HepG2 (cell line): ENCODE data around the gene RAMAC. TPM values are rescaled to one million over a fixed set of nuclear protein-coding genes. Genes with fewer than 3 reads are reported as not detected.
A peak's percentile ranks its signal among the peaks of the same experiment; 100 is the strongest.

Experiments
- ATAC-seq: fragments of 200-7000 bp; cut with Tn5 transposase; 3 replicates; pipeline ENCODE4 v1.9.1; 2020; ENCODE audit warnings: mild to moderate bottlenecking, moderate library complexity
- BruUV-seq: library from RNA; stranded (reverse); fragments of 400-500 nt; replicated peaks from 2 replicates; lab custom pipeline; 2021; lab: Mats Ljungman, UMichigan
- CTCF ChIA-PET: fragments of 300-600 bp; formaldehyde crosslinking; extraction: SDS; loops from one replicate; lab custom pipeline; 2021; ENCODE audit warnings: low total read pairs, inconsistent platforms, low intra/inter-chr PET ratio; lab: Yijun Ruan, JAX
- POLR2A ChIA-PET: fragments of 350-600 bp; sonication (Branson Sonifier 250); formaldehyde crosslinking; loops from one replicate; lab custom pipeline; 2020; ENCODE audit warnings: antibody characterized with exemption, inconsistent platforms; lab: Yijun Ruan, JAX
- DNase-seq: peaks from one replicate; pipeline ENCODE4 v3.0.0-alpha.2; 2015; ENCODE audit warnings: low spot score
- FAIRE-seq: peaks from 3 replicates; lab custom pipeline; 2011; peaks lifted over from hg19 to GRCh38; lab: Jason Lieb, UNC
- H2AFZ ChIP-seq: one replicate; pipeline ENCODE4 v1.6.1; 2011; ENCODE audit warnings: low read length, inconsistent platforms
- H3K27ac ChIP-seq: fragments of 300-600 bp; 3 replicates; pipeline ENCODE4 v1.8.0; 2011; ENCODE audit warnings: mixed run types, mild to moderate bottlenecking, mixed read lengths, low read length, inconsistent platforms; ENCODE audit not compliant: insufficient read depth; ENCODE audit errors: extremely low read length
- H3K27me3 ChIP-seq, 2 experiments: fragments of 200-600 bp in 1 of 2; 2 replicates in 1 of 2; 3 replicates in 1 of 2; pipeline versions ENCODE4 v1.6.0 to v1.8.0; 2011; ENCODE audit warnings: low read length in 2 of 2, mild to moderate bottlenecking in 2 of 2, moderate library complexity in 2 of 2, inconsistent platforms in 1 of 2; ENCODE audit not compliant: insufficient read depth in 2 of 2, control insufficient read depth in 1 of 2
- H3K36me3 ChIP-seq, 2 experiments: fragments of 200-600 bp in 1 of 2; replicated peaks in 1 of 2; 2 replicates in 1 of 2; 3 replicates in 1 of 2; pipeline versions ENCODE4 v1.5.1 to v1.8.0; 2011; ENCODE audit warnings: low read length in 2 of 2, inconsistent platforms in 1 of 2; ENCODE audit not compliant: insufficient read depth in 2 of 2, control insufficient read depth in 1 of 2
- H3K4me1 ChIP-seq: 2 replicates; pipeline ENCODE4 v1.5.1; 2012; ENCODE audit warnings: low read length, inconsistent platforms; ENCODE audit not compliant: insufficient read depth
- H3K4me2 ChIP-seq: 2 replicates; pipeline ENCODE4 v1.6.0; 2011; ENCODE audit warnings: low read depth, low read length, inconsistent platforms
- H3K4me3 ChIP-seq, 3 experiments: fragments of 200-600 bp in 1 of 3; sonication (generic), shearing (Covaris generic) in 1 of 3; replicated peaks in 1 of 3; 2 replicates each; pipeline ENCODE4 v1.5.1; 2011 to 2016; ENCODE audit warnings: low read length in 3 of 3, inconsistent platforms in 2 of 3, low read depth in 2 of 3, mild to moderate bottlenecking in 2 of 3, control low read depth in 1 of 3, mixed read lengths in 1 of 3; ENCODE audit not compliant: insufficient read depth in 1 of 3
- H3K79me2 ChIP-seq: one replicate; pipeline ENCODE4 v1.6.1; 2011; ENCODE audit warnings: low read length, inconsistent platforms; ENCODE audit not compliant: insufficient read depth
- H3K9ac ChIP-seq: 2 replicates; pipeline ENCODE4 v1.6.0; 2011; ENCODE audit warnings: mild to moderate bottlenecking, low read depth, low read length, inconsistent platforms; ENCODE audit not compliant: insufficient read depth
- H3K9me3 ChIP-seq: 2 replicates; pipeline ENCODE4 v1.5.1; 2012; ENCODE audit warnings: mild to moderate bottlenecking, low read length
- H4K20me1 ChIP-seq: 2 replicates; pipeline ENCODE4 v1.6.0; 2011; ENCODE audit warnings: inconsistent platforms, mild to moderate bottlenecking, low read length, moderate library complexity; ENCODE audit not compliant: insufficient read depth
- MED1 ChIP-seq: sonication (generic); formaldehyde crosslinking; IDR thresholded peaks from 2 replicates; pipeline ENCODE4 v1.4.0; 2020; ENCODE audit warnings: missing genetic modification reagents
- SMARCC2 ChIP-seq: fragments of 450-650 bp; IDR thresholded peaks from 2 replicates; pipeline ENCODE4 v1.6.1; 2017; ENCODE audit warnings: antibody characterized with exemption, mild to moderate bottlenecking
- ZIK1 ChIP-seq: sonication (generic); formaldehyde crosslinking; IDR thresholded peaks from 2 replicates; pipeline ENCODE4 v1.5.0; 2020; ENCODE audit warnings: mild to moderate bottlenecking, low read depth, missing genetic modification reagents, borderline replicate concordance
- ZZZ3 ChIP-seq: sonication (generic); formaldehyde crosslinking; IDR thresholded peaks from 2 replicates; pipeline ENCODE4 v1.4.0; 2020; ENCODE audit warnings: missing genetic modification reagents, mild to moderate bottlenecking, borderline replicate concordance
- WGBS: methylation state at CpG from one replicate; pipeline ENCODE4 v1.1.6; 2017; ENCODE audit warnings: low lambda C conversion rate; 5-methylcytosine and 5-hydroxymethylcytosine counted together
- in situ Hi-C: cut with HindIII; loops from 2 replicates; pipeline ENCODE4 v1.10.0; 2017; ENCODE audit warnings: low pct_unique_long_range_greater_than_20kb; ENCODE audit not compliant: extremely low pct_ligation_motif_present
- intact Hi-C: fragments of 100-400 bp; cut with micrococcal nuclease; formaldehyde crosslinking; loops from one replicate; pipeline ENCODE4 v1.10.0; 2022; ENCODE audit not compliant: unreplicated experiment
- polyA plus RNA-seq, 8 experiments: library from polyadenylated mRNA; depleted of rRNA in 3 of 8; stranded (reverse) in 7 of 8; unstranded in 1 of 8; fragments of >200 nt; fragmentation: Illumina TruSeq in 4 of 8; extraction: Trizol in 4 of 8; gene quantifications; 2 replicates each; pipeline versions ENCODE4 v1.2.1 to v1.2.3, GENCODE V29; 2011 to 2016; ENCODE audit warnings: low read depth in 4 of 8, missing spikeins in 1 of 8, mixed read lengths in 1 of 8; ENCODE audit not compliant: insufficient read depth in 1 of 8
- total RNA-seq, 5 experiments: library from RNA; depleted of rRNA; stranded (reverse); fragments of >200 nt; fragmentation: Illumina TruSeq; extraction: Trizol; gene quantifications; 2 replicates each; pipeline ENCODE4 v1.2.3, GENCODE V29; 2016; ENCODE audit warnings: low read depth in 1 of 5
- TF ChIP-seq, protein P1 (sequence below): sonication (generic); formaldehyde crosslinking; IDR thresholded peaks from 2 replicates; pipeline ENCODE4 v1.8.0; 2022; ENCODE audit warnings: mild to moderate bottlenecking, missing genetic modification reagents, borderline replicate concordance
- TF ChIP-seq, protein P2 (sequence below): fragments of 450-650 bp; IDR thresholded peaks from 2 replicates; pipeline ENCODE4 v1.6.1; 2017; ENCODE audit warnings: mild to moderate bottlenecking

Gene RAMAC
- total and polyA plus RNA-seq, 2 of the 13 experiments (the other 11 are each of a cell fraction or from before 2014, with no cell fraction given): 22.2 to 45.9 TPM

DNA sequence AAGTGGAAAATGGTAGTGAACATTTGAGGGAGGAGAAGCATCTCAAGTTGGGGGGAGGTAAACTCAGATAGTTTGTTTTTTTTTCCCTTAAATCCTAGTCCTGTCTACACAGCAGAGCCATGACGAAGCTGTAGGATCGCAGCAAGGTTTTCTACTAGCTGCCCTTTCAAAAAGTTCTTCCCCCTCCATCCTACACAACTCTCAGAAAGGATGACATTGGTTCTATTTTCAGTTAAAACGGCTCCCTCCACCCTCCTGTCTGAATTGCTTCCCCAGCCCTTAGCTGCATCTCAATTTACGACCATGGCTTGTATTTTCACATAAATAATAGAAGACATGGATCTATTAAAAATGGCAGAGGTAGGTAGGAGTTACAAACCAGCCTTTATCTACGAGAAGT lies 35.7 kb upstream of the RAMAC start:
- CTCF ChIA-PET: no interaction called here
- POLR2A ChIA-PET: no interaction called here
- H3K9ac ChIP-seq: no peak overlapping the region
- FAIRE-seq (no peak), DNase-seq (no peak), ATAC-seq (no peak)
- H3K4me1 ChIP-seq: peaks cover 22% of the 10 kb centered on the region
- H3K27ac ChIP-seq: no peak overlapping the region
- H3K27me3 ChIP-seq: peaks cover 4 to 5% of the 10 kb centered on the region in 2 experiments; a peak in 4 of 5 replicates
- H3K9me3 ChIP-seq: no peaks in the 10 kb centered on the region
- intact Hi-C loops: loop anchor here (5.0 kb wide), 1 partner anchor 33 kb away; no protein-coding TSS in a partner anchor
- BruUV-seq: no TSS peak
- WGBS: 67% methylated on average over 5 of the region's 5 CpGs
- no peaks in the 10 kb centered on the region for H4K20me1 ChIP-seq
- H3K4me2 ChIP-seq: peak overlapping the region; percentile 80; the same call in 1 of the 2 replicates
- H2AFZ ChIP-seq: no peak overlapping the region
- in situ Hi-C loops: no loop called here
- no peak overlapping the region for H3K4me3 ChIP-seq
- no peaks in the 10 kb centered on the region for H3K36me3 ChIP-seq
- H3K79me2 ChIP-seq: no peaks in the 10 kb centered on the region
- TF ChIP-seq, protein P1, sequence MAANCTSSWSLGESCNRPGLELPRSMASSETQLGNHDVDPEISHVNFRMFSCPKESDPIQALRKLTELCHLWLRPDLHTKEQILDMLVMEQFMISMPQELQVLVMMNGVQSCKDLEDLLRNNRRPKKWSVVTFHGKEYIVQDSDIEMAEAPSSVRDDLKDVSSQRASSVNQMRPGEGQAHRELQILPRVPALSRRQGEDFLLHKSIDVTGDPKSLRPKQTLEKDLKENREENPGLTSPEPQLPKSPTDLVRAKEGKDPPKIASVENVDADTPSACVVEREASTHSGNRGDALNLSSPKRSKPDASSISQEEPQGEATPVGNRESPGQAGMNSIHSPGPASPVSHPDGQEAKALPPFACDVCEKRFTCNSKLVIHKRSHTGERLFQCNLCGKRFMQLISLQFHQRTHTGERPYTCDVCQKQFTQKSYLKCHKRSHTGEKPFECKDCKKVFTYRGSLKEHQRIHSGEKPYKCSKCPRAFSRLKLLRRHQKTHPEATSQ (CRISPR knock-in tag): no peak
- TF ChIP-seq ZIK1 (CRISPR knock-in tag): no peak
- TF ChIP-seq, protein P2, sequence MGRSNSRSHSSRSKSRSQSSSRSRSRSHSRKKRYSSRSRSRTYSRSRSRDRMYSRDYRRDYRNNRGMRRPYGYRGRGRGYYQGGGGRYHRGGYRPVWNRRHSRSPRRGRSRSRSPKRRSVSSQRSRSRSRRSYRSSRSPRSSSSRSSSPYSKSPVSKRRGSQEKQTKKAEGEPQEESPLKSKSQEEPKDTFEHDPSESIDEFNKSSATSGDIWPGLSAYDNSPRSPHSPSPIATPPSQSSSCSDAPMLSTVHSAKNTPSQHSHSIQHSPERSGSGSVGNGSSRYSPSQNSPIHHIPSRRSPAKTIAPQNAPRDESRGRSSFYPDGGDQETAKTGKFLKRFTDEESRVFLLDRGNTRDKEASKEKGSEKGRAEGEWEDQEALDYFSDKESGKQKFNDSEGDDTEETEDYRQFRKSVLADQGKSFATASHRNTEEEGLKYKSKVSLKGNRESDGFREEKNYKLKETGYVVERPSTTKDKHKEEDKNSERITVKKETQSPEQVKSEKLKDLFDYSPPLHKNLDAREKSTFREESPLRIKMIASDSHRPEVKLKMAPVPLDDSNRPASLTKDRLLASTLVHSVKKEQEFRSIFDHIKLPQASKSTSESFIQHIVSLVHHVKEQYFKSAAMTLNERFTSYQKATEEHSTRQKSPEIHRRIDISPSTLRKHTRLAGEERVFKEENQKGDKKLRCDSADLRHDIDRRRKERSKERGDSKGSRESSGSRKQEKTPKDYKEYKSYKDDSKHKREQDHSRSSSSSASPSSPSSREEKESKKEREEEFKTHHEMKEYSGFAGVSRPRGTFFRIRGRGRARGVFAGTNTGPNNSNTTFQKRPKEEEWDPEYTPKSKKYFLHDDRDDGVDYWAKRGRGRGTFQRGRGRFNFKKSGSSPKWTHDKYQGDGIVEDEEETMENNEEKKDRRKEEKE: no peak
- TF ChIP-seq SMARCC2: no peak
- no peak for TF ChIP-seq ZZZ3 (CRISPR knock-in tag)
- TF ChIP-seq MED1 (CRISPR knock-in tag): no peak
